ENCODE results near the gene ZC3H13.

The ZC3H13 gene, protein sequence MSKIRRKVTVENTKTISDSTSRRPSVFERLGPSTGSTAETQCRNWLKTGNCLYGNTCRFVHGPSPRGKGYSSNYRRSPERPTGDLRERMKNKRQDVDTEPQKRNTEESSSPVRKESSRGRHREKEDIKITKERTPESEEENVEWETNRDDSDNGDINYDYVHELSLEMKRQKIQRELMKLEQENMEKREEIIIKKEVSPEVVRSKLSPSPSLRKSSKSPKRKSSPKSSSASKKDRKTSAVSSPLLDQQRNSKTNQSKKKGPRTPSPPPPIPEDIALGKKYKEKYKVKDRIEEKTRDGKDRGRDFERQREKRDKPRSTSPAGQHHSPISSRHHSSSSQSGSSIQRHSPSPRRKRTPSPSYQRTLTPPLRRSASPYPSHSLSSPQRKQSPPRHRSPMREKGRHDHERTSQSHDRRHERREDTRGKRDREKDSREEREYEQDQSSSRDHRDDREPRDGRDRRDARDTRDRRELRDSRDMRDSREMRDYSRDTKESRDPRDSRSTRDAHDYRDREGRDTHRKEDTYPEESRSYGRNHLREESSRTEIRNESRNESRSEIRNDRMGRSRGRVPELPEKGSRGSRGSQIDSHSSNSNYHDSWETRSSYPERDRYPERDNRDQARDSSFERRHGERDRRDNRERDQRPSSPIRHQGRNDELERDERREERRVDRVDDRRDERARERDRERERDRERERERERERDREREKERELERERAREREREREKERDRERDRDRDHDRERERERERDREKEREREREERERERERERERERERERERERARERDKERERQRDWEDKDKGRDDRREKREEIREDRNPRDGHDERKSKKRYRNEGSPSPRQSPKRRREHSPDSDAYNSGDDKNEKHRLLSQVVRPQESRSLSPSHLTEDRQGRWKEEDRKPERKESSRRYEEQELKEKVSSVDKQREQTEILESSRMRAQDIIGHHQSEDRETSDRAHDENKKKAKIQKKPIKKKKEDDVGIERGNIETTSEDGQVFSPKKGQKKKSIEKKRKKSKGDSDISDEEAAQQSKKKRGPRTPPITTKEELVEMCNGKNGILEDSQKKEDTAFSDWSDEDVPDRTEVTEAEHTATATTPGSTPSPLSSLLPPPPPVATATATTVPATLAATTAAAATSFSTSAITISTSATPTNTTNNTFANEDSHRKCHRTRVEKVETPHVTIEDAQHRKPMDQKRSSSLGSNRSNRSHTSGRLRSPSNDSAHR (N-terminal part only)

DNA sequence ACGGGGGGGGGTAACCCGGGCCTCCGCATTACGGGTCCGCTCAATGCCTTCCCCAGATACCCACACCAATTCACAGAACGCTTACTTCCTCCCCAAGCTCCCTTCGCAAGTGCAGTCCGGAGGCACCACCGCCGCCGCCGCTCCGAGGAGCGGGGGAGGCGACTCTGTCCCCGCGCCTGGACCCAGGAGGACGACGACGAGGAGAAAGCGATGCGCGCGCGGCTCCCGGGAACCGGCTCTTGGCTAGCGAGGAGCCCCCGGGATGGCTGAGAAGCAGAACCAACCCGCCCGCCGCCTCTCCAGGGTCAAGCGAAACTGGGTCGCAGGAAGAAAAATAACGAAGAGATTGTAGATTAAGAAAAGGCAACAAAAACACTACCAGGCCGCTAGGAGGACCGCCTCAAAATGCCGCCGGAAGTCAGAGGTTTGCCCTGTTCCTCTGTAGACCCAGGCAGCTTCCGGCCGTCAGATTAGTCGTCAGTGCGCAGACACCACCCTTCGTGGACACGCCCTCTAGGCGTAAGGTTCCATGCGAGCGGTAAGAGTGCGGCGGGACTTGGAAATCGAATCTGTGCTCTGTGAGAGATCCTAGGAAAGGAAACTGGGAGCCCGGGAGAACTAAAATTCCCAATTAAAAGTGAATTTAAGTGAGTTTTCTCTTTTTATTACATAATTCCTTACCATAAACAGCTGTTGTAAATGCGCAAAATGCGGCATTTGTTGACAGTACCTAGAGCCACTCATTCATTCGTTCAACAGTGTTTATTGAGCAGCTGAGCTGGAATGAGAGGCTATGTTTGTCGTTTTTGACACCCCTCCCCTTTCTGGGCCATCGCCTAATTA lies at the start of gene ZC3H13:
Gene ZC3H13 (minus strand): TSS at position 428 of the 843 bp plus-strand sequence. CDS start 7,239 bp downstream, outside the sequence.
- DNase-seq (ENCODE audit: low spot score), result peak; percentile 73

DNA sequence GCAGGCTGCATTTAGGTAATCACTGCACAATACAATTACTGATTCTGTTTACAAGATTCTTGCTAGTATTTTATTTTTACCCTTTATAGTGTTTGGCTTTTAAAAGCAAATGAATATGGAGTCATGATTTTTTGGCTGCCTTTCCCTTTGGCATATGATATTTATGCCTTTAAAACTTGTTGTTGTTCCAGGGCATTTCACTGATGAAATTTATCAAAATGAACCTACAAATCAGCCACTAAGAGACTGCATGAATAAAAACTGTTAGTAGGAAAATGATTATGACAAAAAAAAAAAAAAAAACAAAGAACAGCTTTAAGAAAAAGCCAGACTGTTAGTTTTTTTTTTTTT lies 49.7 kb upstream of the ZC3H13 start:
- no peak for DNase-seq (ENCODE audit: low spot score)

DNA sequence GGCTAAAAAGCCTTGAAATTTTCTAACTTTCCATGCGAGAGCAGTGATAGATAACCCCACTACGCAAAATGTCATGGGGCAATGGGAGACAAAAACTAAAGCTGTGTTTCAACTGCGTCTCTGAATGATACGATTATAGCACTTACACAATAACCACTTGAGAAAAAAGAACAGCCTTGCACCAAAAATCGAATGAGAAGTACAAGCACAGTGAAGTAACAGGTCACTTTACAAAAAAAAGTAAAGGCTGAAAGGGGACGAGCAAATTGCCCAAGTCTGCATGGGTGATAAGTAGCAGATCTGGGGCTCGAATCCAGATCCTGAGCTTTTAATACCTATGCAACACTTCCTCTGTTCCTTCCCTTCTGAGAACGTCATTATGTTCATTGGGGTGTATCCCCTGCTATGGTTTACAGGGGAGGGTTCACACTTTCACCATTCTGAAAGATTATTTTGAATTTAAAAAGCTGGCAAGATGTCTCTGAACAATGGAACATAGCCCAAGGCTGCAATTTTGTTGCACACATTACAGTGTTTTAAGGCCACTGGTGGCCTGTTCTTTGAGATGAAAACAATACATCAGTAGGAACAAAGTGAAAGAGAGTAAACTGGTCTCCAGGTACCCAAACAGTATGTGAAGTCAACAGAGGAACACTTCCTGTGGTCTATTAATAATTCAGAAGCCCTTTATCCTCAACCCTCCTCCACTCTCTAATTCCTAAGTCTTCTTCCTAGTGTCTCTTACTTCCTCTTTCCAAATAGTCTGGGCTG lies 49.1 kb upstream of the ZC3H13 start:
- no peak for DNase-seq (ENCODE audit: low spot score)

DNA sequence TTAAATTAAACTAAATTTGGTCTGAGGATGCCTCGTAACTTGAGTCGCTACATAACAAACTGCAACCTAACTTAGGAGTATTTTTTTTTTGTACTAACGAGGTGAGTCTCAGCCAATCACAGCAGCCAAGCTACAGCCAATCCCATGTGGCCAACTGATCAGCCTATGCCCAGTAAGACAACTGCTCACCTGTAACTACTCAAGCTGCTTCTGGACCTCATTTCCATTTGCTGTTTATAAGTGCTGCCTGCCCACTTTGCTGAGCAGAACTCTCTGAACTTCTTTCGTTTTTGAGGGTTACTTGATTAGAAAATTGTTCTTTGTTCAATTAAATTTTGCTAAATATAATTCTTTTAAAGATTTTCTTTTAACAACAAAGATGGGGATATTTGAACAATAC lies 48.5 kb upstream of the ZC3H13 start:
- no peak for DNase-seq (ENCODE audit: low spot score)

GRCh38 chr13:46100191-46100815 lies 47.8 kb upstream of the ZC3H13 start:
- DNase-seq (ENCODE audit: low spot score), result no peak

DNA sequence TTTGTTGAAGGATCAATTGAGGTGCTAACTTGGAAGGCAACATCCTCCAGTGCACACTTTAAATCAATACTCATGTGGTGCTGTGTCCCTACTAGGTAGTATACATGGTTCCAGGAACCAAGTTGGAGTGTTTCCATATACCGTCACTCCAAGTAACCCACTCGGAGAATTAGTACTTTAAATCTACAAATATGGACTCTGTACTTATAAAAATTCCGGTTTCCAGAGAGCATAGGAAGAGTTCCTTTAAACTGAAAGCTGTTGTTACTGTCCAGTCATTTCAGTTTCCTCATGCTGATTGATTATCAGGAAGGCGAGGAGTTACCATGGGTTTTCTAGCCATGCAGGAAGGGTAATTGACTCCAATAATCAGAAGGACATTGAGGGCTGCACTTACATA lies 45.1 kb upstream of the ZC3H13 start:
- no peak for DNase-seq (ENCODE audit: low spot score)

GRCh38 chr13:46097015-46097414 lies 44.5 kb upstream of the ZC3H13 start:
- no peak for DNase-seq (ENCODE audit: low spot score)

DNA sequence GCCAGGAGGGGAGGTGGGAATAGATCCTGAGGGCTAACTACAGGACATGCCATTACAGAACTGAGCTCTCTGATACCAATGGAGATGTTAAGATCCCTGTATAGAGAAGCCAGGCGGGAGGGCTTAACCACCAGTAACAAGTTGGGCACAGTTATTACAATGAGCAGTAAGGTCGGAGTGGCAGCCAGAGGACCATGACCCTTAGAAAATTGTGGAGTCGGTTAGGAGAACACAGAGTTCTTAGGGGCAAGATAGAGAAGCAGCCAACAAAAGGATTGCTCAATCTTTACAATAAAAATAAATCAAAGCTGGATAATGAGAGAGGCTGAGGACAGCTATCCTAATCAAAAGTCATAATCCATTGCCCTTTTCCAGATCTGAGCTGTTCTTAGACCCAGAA lies 41.9 kb upstream of the ZC3H13 start:
- DNase-seq (ENCODE audit: low spot score), result no peak

- DNase-seq (ENCODE audit: low spot score), result no peak
These were observed 36.4 kb upstream of the ZC3H13 start for GRCh38 chr13:46088821-46089562.

GRCh38 chr13:46087481-46087880 lies 34.9 kb upstream of the ZC3H13 start:
- DNase-seq (ENCODE audit: low spot score), result no peak

GRCh38 chr13:46086985-46087384 lies 34.4 kb upstream of the ZC3H13 start:
- DNase-seq (ENCODE audit: low spot score), result no peak

- no peak for DNase-seq (ENCODE audit: low spot score)
These were observed 33.9 kb upstream of the ZC3H13 start for GRCh38 chr13:46086421-46086922.

- DNase-seq (ENCODE audit: low spot score), result no peak
These were observed 33.2 kb upstream of the ZC3H13 start for GRCh38 chr13:46085737-46086136.

DNA sequence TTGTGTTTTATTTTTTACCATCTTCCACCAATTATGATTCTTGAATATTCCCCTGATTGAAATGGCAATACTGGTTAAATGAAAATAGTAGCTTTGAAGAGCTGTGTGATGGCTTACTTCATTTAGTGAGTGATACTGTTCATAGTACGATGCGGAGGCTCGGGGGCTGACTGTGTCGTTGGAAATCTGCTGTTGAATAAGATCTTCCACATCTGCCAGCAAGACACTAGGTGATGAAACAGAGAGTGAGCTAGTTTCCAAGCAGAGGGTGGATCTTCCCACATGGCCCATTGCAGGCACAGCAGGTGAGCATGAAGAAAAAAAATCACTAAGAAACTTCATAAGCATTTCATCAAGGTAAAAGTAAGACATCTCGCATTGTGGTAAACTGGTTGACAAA lies 29.8 kb upstream of the ZC3H13 start:
- no peak for DNase-seq (ENCODE audit: low spot score)

GRCh38 chr13:46079770-46080169 lies 27.2 kb upstream of the ZC3H13 start:
- DNase-seq (ENCODE audit: low spot score), result no peak

DNA sequence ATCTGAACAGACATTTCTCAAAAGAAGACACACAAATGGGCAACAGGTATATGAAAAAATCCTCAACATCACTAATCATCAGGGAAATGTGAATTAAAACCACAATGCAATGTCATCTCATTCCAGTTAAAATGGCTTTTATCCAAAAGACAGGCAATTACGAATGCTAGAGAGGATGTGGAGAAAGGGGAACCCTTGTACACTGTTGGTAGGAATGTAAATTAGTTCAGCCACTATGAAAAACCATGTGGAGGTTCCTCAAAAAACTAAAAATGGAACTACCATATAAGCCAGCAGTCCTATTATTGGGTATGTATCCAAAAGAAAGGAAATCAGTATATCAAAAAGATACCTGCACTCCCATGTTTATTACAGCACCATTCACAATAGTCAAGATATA lies 24.7 kb upstream of the ZC3H13 start:
- no peak for DNase-seq (ENCODE audit: low spot score)

GRCh38 chr13:46076827-46077226 lies 24.3 kb upstream of the ZC3H13 start:
- no peak for DNase-seq (ENCODE audit: low spot score)

DNA sequence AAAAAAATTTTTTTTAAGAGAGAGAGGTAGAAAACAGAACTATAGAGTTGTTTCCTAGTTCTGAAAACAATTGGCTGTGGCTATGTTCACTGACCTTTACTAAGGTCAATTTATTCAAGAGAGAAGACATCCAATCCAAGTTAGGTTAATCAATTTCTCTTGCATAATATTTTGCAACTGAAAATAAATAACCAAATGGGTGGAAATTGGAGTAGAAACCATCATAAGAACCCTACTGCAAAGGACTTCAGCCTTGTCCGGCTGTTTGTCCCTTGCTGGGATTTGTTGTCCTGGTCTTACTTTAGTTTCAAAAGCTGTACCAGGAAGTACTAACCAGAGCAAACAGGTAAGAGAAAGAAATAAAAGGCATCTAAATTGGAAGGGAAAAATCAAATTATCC lies 23.3 kb upstream of the ZC3H13 start:
- no peak for DNase-seq (ENCODE audit: low spot score)

GRCh38 chr13:46071590-46072249 lies 19.2 kb upstream of the ZC3H13 start:
- no peak for DNase-seq (ENCODE audit: low spot score)
